HK-2 (cell line): ENCODE results near the gene HABP2.

Source experiments
- DNase-seq: peaks from one replicate; pipeline ENCODE4 v3.0.0-alpha.2; 2018; ENCODE audit not compliant: unreplicated experiment

Gene HABP2

GRCh38 chr10:113557424-113557862, 4.6 kb downstream of the HABP2 start:
- no peak for DNase-seq

GRCh38 chr10:113557903-113558321, 5.1 kb downstream of the HABP2 start:
- no peak for DNase-seq

GRCh38 chr10:113560071-113560470, 7.2 kb downstream of the HABP2 start:
- DNase-seq: no peak

- no peak for DNase-seq
Measured at GRCh38 chr10:113561214-113561613, 8.4 kb downstream of the HABP2 start.

DNA sequence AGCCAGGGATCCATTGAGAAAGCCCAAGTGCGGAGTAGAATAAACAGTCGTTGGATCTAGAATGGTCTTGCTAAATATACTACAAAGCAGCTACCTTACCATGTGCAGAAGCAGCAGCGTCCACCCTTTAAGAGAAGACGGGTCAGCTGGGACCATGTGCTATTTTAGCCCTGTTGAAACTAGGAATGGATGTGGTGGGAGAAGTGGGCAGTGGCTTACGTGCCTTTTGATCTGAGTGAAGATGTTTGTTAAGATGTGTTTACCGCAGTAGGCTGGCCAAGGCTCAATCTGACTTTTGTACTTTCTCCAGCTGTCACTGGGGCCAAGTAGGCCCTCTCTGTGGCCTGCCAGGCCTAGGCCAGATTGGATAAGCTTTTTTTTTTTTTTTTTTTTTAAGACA, 9.2 kb downstream of the HABP2 start:
- DNase-seq: no peak

DNA sequence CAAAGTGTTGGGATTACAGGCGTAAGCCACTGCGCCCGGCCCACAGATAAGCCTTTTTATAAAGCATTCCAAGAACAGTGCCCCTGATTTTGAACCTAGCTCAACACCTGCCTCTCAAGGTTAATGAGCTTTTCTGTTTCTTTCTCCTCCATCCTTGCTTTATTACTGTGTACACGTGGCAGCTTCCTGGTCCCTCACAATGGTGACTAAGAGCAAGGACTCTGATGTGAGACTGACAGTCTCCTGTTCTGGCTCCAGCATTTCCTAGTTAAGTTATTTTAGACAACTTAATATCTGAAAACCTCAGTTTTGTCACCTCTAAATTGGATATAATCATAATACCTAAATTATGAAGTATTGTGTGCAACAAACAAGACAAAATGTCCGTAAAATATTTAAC, 9.9 kb downstream of the HABP2 start:
- DNase-seq: no peak

DNA sequence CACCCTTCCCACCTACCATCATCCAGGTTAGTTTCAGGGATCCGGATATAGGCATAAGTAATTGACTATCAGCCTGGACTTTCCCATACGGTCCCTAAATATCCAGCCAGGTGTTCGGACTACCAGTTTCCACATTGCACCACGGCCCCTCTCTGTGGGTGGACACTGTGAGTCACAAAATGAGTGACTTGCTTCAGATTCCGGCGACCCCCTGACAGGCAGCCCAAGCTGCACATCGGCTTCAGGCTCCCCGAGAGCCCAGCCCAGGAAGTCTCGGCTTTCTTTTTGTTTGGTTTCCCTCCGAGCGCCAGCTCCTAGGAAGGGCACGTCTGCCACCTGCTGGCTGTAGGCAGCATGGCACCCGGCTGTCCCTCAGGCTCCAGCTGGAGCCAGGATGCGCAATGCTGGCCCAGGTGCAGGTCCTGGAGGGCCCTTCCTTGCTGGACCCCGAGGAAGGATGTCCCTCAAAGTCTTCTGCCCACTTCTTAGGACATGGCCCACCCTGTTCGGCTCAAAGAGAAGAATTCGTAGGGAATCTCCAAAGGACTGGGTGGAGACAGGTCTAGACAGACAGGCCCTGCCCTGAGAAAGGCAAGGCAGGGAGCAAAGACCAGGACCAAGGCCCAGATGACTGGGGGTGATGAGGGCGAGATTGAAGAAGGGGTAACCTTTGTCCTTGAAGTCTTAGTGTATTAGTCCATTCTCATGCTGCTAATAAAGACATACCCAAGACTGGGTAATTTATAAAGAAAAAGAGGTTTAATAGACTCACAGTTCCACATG, 10.6 kb downstream of the HABP2 start:
- peak; percentile 83 for DNase-seq

DNA sequence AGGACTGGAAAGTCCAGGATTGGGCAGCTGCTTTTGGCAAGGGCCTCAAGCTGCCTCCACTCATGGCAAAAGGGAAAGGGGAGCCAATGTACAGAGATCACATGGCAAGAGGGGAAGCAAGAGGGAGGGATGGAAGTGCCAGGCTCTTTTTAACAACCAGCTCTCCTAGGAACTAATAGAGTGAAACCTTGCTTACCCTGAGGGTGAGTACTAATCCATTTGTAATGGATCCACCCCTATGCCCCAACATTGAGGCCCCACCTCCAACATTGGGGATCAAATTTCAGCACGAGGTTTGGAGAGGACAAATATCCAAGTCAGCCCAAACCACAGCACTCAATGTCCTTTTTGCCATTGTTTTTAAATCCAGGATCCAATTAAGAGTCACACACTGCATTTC, 12.5 kb downstream of the HABP2 start:
- DNase-seq: no peak

GRCh38 chr10:113566888-113567287, 14.0 kb downstream of the HABP2 start:
- no peak for DNase-seq

DNA sequence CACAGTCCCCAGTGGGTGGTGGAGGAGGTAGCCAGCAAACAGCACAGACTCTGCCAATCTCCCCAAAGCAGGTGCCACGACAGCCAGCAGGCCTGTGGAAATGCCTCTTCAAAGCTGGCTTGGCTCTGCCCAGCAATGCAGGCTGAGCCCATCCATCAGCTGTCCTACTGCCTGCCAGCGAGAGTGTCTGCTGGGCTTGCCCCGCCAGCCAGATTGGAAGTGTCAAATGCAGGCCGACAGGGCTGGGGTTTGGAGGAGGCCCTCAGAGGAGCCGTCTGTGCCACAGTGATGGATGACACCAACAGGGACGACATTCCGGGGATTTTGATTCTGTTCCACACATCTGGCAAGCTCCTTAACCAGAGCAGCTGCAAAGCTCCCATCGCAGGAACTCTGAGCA, 16.7 kb downstream of the HABP2 start:
- DNase-seq: no peak

- no peak for DNase-seq
Measured at GRCh38 chr10:113572520-113573290, 19.9 kb downstream of the HABP2 start.

- no peak for DNase-seq
Measured at GRCh38 chr10:113573368-113573767, 20.5 kb downstream of the HABP2 start.

DNA sequence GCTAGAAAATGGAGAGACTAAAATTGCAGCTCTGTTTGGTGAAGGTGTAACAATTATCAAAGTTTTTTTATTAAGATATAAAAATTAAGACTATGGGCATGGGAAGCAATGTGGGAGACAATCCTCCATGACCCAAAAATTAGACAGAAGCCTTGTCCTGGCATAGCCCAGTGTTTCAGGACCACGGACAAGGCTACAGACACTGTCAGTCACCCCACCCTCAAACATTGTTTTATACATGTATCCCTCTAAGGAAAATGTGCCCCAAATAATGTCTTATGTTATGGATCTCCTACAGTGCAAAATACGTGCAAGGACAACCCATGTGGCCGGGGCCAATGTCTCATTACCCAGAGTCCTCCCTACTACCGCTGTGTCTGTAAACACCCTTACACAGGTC, 24.0 kb downstream of the HABP2 start:
- peak; percentile 20 for DNase-seq

DNA sequence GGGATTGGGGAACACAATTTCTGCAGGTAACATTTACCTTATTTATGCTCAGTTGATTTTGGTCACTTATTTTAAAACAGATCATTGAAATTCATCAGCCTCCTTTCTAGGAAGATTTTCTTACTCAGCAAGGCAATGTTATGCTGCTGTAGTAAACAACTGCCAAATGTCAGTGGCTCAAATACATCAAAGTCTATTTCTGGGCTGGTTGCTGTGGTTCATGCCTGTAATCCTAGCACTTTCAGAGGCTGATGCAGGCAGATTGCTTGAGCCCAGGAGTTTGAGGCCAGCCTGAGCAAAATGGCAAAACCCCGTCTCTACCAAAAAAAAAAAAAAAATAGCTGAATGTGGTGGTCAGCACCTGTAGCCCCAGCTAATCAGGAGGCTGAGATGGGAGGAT, 25.9 kb downstream of the HABP2 start:
- no peak for DNase-seq

GRCh38 chr10:113581092-113581491, 28.2 kb downstream of the HABP2 start:
- no peak for DNase-seq

DNA sequence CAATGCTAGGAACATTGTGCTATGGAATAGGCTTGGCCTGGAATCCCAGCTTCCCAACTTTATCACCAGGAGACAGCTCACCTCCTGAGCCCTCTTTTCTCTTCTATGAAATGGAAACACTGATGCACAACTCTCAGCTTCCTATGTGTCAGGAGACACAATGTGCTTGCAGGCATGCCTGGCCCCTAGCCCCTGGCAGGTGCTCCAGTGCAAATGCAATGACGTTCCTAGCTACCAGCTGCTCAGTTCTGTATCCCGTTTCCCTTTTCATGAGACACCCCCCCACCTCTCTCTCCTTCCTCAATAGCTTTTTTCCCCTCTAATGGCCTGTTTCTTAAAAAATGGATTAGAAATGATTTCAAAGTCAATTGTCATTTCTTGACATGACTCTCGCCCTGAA, 30.7 kb downstream of the HABP2 start:
- no peak for DNase-seq

DNA sequence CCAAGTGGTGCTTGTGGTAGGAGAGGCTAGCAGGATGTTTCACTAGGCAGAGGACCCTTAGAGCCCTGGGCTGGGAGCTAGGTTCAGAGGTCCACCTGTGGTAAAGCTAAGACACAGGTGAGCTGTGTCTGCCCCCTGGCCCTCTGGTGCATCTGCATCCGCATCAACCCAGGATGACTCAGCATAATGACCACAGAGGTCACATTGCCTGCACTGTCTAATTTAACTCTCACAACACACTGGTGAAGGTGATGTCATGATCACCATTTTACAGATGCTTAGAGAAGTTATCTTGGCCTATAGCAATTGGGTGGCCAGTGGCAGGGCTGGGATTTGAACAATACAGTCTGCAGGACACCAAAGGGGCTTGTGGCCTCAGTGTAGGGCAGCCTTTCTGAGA, 33.1 kb downstream of the HABP2 start:
- DNase-seq: no peak

DNA sequence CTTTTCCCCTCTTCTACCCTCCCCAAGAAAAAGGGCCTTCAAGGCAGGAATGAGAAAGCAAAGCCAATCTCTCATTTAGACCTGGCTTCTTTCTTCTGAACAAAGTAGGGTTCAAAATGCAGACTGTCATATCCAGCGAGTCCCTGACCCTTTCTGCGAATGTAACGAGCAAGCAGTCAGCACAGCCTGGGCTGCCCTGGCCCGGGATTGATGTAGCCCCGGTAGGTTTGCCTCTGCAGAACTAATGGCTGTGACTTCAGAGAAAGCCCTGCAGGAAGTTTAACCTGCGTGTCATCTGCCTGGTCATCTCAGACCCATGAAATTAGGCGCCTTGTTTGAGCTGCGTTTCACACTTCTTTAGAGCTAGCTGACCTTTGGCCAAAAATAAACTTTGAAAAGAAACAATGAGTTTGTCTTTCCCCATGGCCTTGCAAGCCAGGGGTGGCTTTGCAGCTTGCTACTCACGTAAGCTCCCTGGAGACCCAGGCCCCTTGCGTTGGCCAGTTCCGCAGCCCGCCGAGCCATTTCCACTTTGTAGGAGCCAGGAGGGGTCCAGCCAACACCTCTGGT, 36.4 kb downstream of the HABP2 start:
- DNase-seq: no peak

DNA sequence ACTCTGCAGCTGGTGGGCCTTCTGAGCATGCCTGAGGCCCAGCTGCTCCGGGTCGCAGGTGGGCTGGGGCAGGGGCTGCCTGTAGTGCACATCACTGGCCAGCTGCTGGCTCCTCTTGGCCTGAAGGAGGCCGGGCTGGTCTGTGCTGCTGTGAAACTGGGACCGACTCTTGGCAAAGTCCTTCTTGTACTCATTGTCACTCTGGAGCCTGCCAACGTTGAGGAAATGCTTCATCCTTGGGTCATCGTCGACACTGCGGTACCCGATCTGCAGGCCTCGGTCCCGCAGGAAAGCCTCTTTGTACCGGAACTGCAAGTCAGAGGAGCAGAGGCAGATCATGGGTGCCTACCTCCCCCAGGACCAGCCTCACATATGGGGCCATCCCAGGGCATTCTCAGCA, 37.7 kb downstream of the HABP2 start:
- DNase-seq: no peak

GRCh38 chr10:113592380-113592779, 39.5 kb downstream of the HABP2 start:
- DNase-seq: no peak

DNA sequence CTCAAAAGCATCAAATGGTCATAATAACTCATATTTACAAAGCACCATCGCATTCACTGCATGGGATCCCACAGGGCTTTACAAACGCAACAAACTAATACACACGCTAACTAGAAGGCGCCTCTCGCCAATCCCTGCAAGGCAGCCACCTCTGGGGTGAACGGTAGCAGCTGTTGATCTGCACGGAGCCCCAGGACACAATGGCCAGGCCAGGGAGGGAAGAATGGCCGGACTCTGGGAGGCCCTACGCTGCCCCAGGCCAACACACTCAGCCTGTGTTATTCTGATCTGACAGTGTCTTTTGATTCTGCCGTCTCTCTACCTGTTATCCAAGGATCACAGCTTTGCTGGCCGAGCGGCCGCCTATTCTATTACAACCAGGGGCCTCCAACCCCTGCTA, 41.8 kb downstream of the HABP2 start:
- no peak for DNase-seq

GRCh38 chr10:113600569-113600968, 47.7 kb downstream of the HABP2 start:
- DNase-seq: no peak
